ENCODE data around the gene NDUFA7. TPM values are rescaled to one million over a fixed set of nuclear protein-coding genes. Genes with fewer than 3 reads are reported as not detected.
"Not testable (repeated sequence)": the region's sequence is repeated elsewhere in the genome, so short reads cannot be mapped to it uniquely, and the experiment has no call there.

NDUFA7 gene
- total RNA-seq, 4 donors from 2014 or later, result 6.9 to 25.9 (median 8.8) TPM; not detected in 1

GRCh38 chr19:8302734-8303133 lies 18.4 kb downstream of the NDUFA7 start:
- Histone ChIP-seq H3K9me3 (no peaks in the 10 kb centered on the region), H3K4me1 (peaks cover 0 to 6% of the 10 kb centered on the region in 2 donors), H3K27ac (no peak overlapping the region), H3K36me3 (no peaks in the 10 kb centered on the region), H3K4me3 (no peak overlapping the region), H3K27me3 (no peaks in the 10 kb centered on the region)
- DNase-seq, result no peak
- TF ChIP-seq, protein P1, sequence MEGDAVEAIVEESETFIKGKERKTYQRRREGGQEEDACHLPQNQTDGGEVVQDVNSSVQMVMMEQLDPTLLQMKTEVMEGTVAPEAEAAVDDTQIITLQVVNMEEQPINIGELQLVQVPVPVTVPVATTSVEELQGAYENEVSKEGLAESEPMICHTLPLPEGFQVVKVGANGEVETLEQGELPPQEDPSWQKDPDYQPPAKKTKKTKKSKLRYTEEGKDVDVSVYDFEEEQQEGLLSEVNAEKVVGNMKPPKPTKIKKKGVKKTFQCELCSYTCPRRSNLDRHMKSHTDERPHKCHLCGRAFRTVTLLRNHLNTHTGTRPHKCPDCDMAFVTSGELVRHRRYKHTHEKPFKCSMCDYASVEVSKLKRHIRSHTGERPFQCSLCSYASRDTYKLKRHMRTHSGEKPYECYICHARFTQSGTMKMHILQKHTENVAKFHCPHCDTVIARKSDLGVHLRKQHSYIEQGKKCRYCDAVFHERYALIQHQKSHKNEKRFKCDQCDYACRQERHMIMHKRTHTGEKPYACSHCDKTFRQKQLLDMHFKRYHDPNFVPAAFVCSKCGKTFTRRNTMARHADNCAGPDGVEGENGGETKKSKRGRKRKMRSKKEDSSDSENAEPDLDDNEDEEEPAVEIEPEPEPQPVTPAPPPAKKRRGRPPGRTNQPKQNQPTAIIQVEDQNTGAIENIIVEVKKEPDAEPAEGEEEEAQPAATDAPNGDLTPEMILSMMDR (IDR thresholded peaks at IDR 0.05), result no peak
- no peak for TF ChIP-seq POLR2A (IDR thresholded peaks at IDR 0.05)
- intact Hi-C loops (cut with DNase I; ENCODE audit: low total_unique reads), result no loop called here

- peak; percentile 11 to 16 for DNase-seq
- TF ChIP-seq POLR2A (IDR thresholded peaks at IDR 0.05), result no peak
- TF ChIP-seq, protein P1 (IDR thresholded peaks at IDR 0.05), result no peak
- Histone ChIP-seq H3K4me1 (peaks cover 0 to 2% of the 10 kb centered on the region in 2 donors), H3K4me3 (no peak overlapping the region), H3K27me3 (no peaks in the 10 kb centered on the region), H3K9me3 (no peaks in the 10 kb centered on the region), H3K27ac (no peak overlapping the region), H3K36me3 (no peaks in the 10 kb centered on the region)
- intact Hi-C loops (cut with DNase I; ENCODE audit: low total_unique reads), result no loop called here
These were observed 18.9 kb downstream of the NDUFA7 start for GRCh38 chr19:8302357-8302691.

GRCh38 chr19:8291337-8291736 lies 29.8 kb downstream of the NDUFA7 start:
- DNase-seq; H3K4me3 ChIP-seq; H3K4me1 ChIP-seq; H3K9me3 ChIP-seq; H3K27me3 ChIP-seq; H3K27ac ChIP-seq; intact Hi-C loops (cut with DNase I; ENCODE audit: low total_unique reads); H3K36me3 ChIP-seq: not testable (repeated sequence)

- intact Hi-C loops (cut with DNase I; ENCODE audit: low total_unique reads); H3K36me3 ChIP-seq; H3K27ac ChIP-seq; H3K4me3 ChIP-seq; H3K4me1 ChIP-seq; DNase-seq; H3K9me3 ChIP-seq; H3K27me3 ChIP-seq: not testable (repeated sequence)
These were observed 44.7 kb downstream of the NDUFA7 start for GRCh38 chr19:8276508-8276907.

DNA sequence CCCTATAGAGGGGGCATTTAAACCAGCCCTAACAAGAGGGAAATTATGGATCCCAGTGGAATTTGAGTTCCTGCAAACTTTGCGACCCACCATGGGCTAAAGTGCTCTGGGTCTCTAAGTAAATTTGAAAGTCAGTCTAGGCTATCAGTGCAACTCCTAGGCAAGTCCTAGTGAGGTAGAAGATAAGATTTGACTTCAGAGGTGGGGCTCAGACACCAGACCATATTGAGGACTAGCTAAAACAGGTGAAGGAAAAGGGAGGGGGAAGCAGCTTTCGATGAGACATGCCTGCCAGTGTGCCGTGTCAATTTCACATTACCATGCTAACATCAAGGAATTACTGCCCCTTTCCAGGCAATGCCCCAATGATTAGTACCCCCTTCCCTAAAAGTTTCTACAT lies 51.5 kb downstream of the NDUFA7 start:
- Histone ChIP-seq H3K9me3 (no peaks in the 10 kb centered on the region), H3K4me3 (no peak overlapping the region), H3K27ac (no peak overlapping the region), H3K27me3 (no peaks in the 10 kb centered on the region), H3K36me3 (no peaks in the 10 kb centered on the region), H3K4me1 (no peaks in the 10 kb centered on the region)
- TF ChIP-seq, protein P1 (IDR thresholded peaks at IDR 0.05), result no peak
- no peak for TF ChIP-seq POLR2A (IDR thresholded peaks at IDR 0.05)
- DNase-seq, result no peak
- intact Hi-C loops (cut with DNase I; ENCODE audit: low total_unique reads), result no loop called here

- no peak overlapping the region for H3K27ac ChIP-seq
- DNase-seq, result no peak
- no peak overlapping the region for H3K4me3 ChIP-seq
These were observed 55.3 kb downstream of the NDUFA7 start for GRCh38 chr19:8265872-8266271.

GRCh38 chr19:8264248-8264647 lies 56.9 kb downstream of the NDUFA7 start:
- peak in 1 of 2 donors; percentile 1 for DNase-seq
- H3K27ac ChIP-seq; H3K27me3 ChIP-seq; H3K4me1 ChIP-seq; H3K4me3 ChIP-seq; H3K36me3 ChIP-seq; H3K9me3 ChIP-seq; intact Hi-C loops (cut with DNase I; ENCODE audit: low total_unique reads): not testable (repeated sequence)

More at GRCh38 chr19:8265872-8266271, 55.3 kb downstream of the NDUFA7 start:
- Histone ChIP-seq H3K36me3 (no peaks in the 10 kb centered on the region), H3K9me3 (no peaks in the 10 kb centered on the region), H3K27me3 (no peaks in the 10 kb centered on the region), H3K4me1 (no peaks in the 10 kb centered on the region)
- intact Hi-C loops (cut with DNase I; ENCODE audit: low total_unique reads), result no loop called here
- TF ChIP-seq POLR2A (IDR thresholded peaks at IDR 0.05), result no peak
- TF ChIP-seq, protein P1 (IDR thresholded peaks at IDR 0.05), result no peak
